GM19035 (cell line): ENCODE results near the gene RARRES1.
A peak's percentile ranks its signal among the peaks of the same experiment; 100 is the strongest.

ENCODE experiments used
- ATAC-seq: cut with Tn5 transposase; IDR thresholded peaks from one replicate; pipeline ENCODE4 v1.9.1; 2021; ENCODE audit not compliant: unreplicated experiment

The RARRES1 gene, protein sequence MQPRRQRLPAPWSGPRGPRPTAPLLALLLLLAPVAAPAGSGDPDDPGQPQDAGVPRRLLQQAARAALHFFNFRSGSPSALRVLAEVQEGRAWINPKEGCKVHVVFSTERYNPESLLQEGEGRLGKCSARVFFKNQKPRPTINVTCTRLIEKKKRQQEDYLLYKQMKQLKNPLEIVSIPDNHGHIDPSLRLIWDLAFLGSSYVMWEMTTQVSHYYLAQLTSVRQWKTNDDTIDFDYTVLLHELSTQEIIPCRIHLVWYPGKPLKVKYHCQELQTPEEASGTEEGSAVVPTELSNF

DNA sequence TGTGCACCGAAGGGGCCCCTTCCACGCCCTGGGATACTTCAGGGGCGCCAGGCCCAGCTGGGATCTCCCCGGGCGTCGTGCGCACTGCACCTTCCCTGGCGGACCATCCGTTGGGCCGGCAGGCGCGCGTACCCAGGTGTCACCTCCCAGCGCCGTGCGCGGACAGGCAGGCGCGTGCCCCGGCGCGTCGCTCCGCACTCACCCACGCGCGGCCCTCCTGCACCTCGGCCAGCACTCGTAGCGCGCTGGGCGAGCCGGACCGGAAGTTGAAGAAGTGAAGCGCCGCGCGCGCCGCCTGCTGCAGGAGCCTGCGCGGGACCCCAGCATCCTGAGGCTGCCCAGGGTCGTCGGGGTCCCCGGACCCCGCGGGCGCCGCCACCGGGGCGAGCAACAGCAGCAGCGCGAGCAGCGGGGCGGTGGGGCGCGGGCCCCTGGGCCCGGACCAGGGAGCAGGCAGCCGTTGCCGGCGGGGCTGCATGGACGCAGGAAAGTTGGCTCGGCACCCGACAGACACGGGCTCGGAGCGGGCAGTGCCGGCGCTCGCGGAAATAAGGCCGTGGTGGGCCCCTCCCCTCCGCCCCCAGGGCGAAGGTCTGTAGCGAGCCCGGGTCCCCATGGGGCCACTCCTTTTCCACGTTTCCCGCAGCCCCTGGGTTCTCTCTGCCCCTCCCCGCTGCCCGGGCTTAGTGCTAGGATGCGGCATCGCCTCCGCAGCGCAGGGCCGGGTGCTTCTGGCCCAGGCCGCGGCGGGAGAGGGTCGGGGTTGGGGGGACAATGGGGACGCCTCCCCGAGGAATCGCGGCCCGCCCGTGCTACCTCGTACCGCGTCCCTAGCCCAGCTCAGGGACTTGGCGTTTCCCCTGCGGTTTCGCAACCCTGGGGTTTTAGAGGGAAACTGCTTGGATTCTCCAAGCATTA lies at the start of gene RARRES1:
Gene RARRES1 (minus strand): TSS at position 520 of the 918 bp plus-strand sequence. CDS start 42 bp downstream, at position 478.
- peak; percentile 76 for ATAC-seq

DNA sequence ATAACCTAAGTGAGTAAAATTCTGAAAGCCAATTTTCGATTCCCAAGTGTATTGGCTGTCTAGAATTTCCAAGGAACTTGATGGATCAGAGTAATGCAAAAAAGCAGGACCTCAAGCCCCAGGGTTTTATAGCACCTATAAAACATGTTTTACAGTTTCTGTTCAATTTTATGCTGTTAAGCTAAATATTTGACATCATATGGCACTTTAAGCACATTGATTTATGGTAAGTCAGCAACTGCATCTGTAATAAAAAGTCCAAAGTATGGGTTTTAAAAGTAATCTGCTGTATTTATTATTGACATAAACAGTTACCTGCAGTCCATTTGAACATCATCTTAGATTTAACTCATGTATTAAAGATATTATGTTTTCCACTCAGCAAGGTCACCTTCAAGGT lies 49.6 kb upstream of the RARRES1 start:
- ATAC-seq = no peak

DNA sequence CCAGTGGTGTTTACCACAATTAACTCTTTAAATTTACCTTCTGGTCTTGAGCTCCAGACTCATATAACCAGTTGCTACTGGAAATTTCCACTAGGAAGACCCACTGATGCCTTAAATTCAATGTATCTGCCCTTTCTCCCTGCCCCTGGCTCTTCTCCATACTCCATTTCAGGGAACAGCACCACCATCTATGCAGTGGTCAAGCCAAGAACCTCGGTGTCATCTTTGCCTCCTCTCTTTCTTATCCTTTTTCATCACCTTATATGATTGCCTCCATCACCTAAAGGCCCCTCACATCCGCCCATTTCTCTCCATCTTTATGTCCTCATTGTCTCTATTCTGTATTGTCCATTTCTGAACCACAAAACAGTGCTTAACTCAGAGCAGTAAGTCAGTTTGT lies 48.9 kb upstream of the RARRES1 start:
- no peak for ATAC-seq

DNA sequence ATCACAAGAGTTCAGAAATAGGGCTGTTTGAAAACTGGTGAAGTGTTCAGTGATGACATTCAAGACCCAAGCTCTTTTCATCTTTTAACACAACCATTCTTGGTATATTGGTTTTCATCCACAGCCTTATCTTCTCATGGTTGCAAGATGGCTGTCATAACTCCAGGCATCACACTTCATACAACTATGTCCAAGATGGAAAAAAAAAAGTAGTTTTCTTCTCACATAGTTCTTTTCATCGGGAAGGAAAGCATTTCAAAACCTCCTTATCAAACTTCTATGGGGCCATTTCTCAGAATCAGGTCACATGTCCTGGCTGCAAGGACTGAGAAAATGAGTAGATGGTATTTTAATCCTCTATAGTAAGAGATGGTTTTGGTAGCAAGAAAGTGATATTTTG lies 48.5 kb upstream of the RARRES1 start:
- ATAC-seq = no peak

DNA sequence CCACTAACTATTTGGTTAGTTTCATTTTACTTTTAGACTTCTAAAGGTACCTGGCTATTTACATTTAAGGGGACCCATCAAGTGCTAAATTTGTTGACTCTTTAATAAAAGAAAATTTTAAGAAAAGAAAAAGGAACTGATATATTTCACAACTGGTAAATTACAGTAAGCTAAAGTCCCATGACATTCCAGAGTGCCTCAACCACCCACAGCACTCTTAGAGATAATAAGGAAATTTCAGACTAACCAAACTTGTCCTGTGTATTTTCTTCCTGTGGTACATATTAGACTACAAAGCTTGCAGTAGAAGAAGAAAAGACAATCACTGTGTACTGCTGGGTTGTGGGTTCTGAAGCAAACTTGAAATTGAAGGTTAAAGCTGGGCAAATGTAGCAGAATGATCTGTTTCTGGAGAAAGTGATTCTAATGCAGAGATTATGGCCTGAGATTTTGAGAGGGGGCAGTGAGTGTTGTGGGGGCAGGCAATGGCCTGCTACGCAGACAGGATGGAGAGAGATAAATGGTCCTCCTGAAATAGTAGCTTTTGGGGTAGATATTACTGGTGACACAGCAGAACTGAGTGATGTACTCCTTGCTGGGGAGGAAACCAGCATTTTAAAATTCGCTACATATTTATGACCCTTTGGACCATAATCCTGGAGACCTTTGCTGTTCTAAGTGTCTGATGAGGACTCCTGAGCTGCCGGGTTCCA lies 45.1 kb upstream of the RARRES1 start:
- ATAC-seq = no peak

DNA sequence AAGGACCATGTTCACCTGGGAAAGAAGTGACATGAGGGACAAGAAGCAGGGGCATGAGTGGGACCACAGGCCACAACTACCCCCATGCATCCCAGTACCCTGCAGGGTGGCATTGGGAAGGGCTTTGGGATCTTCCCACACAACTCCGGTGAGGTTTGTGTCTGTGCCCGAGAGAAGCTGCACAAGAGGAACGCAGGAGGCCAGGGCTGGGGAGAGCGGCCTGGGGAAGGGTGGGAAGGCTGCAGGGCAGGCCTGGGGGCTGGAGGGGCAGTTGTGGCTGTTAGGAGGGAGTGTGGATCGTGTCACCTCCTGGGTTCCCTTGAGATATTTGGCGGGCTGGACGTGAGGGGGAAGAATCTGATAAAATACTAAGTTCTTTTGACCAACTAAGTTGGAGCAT lies 44.3 kb upstream of the RARRES1 start:
- ATAC-seq = no peak

DNA sequence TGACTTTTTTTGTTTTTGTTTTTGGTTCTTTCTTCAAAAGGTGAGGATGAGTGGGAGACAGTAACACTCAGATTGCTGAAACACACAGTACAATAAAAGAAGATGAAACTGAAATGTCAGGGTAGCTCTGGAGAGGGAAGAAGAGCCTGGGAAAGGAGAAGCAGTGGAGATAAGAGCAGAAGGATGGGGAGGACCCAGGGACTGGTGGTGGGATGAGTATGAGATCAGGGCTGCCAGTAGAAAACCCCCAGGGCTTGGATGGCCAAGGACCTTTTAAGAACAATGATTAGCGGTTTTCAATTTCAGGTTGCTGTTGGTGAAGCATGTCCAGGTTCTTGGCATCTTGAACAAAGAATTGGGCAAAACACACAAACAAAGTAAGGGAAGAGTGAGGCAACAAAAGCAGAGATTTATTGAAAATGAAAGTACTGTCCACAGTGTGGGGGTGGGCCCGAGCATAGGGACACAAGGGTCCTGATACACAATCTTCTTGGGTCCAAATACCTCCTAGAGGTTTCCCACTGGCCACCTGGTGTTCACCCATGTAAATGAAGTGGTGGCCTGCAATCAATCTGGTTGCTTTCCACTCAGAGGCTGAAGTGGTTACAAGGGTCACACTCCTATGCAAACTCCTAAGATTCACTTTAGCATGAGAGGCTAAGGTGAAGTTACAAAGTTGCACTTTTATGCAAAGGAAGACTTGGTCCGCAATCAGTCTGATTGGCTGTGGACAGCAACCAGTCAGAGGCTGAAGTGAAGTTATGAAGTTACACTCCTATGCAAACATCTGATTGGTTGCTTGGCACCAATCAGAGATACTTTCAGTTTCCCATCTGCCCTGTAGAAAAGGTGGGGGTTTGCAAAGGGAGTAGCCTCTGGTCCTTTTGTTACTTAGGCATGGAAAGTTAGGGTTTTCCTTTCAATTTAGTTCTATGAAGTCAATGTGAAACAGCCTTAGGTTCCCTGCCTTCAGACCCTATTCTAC lies 43.5 kb upstream of the RARRES1 start:
- peak; percentile 50 for ATAC-seq

DNA sequence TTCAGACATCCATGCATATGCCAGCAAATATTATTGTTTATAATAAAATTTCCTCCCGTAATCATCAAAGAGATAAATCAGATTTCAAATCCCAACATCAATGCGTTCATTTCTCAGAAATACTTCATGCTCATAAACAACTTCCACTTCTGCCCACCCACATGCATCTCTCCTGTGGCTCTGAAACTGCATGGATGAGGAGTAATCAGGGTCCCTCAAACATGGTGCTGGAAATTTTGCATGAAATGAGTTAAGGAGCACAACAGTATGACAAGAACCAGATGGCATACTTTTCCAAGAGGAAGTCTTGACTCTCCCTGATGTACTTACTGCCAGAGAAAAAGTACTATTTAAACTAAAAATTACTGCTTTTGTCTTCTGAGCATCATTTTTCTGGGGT lies 42.7 kb upstream of the RARRES1 start:
- no peak for ATAC-seq

DNA sequence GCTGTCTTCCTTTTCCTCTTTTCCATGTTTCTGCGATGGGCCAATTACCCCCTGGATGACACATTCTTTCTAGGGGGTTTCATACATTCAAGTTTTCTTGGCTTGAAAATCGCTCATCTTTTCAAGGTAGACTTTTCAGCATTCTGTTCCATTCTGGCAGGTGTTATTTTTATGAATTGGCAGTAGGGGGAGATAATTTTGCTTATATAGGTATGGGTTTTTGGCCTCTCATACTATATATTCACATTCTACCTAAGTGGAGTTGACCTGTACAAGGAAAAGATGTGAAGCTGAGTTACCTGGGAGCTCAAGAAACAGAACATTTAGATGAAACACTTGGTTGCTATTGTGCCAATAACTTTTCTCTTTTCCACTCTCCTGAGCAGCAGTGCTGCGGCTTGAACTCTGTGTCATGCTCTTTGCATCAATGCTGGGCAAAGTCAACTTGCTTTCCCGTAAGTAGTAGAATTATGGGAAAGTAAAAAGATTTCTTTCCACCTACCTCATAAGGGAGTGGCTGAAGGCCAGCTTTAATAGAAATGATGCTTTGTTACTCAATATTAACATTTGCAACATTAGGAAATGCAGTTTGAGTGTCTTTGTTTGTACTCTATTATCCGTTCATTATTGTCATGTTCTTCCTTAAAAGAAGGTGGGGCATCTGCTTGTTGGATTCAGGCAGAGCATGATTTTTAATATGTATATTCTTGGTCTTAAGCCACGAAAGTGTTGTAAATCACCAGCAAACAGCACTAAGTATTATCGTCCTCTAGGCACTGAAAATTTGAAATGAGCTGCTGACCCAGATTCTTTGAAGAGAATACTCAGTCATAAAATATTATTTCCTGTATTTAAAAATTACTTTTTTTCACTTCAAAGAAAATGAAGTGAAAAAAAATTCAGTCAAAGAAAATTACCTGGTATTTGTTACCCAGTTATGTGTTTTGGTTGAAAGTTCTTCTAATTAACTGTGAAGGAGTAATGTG lies 41.9 kb upstream of the RARRES1 start:
- ATAC-seq = no peak

DNA sequence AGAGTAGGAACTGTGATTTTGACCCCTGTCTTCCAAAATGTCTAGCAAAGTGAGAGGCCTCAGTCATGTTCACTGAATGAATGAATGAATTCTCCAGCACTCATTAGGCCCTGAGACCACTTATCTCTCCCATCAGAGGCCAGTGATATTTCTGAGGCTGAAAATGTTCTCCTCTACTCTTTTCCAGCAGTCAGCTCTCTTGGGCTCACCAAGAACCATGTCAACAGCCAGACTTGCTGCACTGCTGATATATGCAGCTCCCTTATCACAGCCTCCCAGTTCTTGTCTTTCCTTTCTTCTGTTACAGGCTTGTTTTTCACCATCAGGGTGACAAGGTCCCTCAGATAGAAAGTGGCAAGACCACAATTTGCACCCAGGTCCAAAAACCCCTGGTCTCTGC lies 40.9 kb upstream of the RARRES1 start:
- no peak for ATAC-seq

DNA sequence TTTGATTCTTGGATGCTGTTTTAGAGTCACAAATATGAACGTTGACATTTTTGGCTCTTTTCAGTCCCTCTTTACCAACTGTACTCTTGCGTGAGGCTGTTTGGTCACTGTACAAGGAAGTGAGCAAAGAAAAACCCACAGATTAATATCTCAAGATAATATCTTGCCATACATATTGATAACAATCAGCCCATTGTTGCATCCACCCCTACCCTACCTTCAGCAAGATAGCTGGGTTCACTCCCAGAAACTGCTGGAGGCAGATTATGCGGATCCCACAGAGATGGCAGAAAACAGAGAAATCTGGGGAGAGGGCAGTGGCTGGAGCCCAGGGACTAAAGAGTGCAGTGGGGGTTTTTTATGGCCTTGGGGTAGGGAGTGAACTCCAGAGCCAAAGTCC lies 39.7 kb upstream of the RARRES1 start:
- ATAC-seq = no peak

DNA sequence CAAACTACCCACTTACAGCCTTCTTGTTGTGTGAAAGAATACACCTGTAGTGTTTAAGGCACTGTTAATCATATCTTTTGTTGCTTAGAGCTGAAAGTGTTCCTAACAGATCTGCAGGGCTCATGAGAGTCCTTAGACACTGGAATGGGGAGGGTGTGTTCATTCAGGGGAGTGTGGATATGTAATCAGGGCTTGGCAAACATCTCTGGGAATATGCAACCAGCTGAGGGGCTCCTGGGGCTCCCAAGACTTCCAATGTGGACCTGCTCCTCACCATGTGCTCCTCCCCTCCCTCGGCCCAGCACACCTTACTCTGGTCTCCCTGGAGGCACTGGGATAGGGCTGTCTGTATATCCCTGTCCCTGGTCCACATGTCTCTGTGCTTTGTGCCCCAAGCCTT lies 39.3 kb upstream of the RARRES1 start:
- ATAC-seq = no peak

DNA sequence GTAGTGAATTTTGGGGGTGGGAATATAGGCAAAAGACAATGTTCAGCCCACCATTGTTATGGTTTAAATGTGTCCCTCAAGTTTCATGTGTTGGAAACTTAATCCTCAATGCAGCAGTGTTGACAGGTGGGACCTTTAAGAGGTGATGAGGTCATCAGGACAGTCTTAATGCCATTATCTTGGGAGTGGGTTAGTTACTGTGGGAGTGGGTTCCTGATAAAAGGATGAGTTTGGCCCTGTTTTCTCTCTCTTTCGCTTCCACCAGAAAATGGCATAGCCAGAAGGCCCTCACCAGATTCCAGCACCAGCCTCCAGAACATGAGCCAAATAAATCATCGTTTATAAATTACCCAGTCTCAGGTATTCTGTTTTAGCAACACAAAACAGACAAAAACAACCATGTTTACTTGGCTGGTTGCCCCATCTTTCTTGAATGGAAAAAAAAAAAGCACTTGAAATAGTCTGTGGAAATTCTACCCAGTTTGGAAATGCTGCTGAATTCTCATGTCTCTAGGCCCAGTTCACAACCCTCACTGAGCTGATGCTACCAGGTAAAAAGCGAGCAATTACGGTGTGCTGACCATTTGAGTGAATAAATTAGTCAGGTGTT lies 38.6 kb upstream of the RARRES1 start:
- ATAC-seq = no peak

DNA sequence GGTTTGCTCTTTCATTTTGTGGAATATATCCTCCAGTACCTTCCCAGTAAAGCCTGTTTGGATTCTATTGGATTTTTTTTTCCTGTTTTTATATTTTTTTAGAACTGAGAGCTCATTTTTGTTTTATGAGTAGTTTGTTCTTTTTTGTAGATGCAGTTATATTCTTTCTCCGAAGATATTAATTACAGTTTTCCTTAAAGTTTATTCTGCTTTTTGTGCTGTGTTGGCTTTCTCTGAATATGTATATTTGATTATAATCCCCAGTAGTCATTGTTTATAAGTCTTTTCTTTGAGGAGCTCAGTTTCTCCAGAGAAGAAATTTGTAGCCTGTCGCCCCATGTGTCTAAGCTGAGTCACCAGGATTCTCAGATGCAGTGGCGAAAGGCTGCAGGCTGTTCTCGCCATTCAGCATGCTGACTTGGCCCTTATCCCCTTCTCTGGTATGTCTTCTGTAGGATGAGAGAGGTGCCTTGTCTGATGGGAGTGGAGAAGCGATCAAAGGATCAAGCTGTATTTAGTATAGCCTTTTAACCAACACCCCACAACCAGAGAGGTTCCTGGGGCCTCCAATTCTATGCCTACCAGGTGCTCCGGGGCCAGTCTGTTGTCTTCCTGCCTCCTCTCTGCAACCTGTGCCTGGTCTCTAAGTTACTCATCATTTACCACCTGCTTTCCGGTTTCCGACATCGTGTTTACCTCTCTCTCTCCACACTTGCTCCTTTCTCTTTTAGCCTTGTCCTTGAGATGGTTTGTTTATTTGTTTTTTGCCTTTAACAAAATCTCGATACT lies 37.9 kb upstream of the RARRES1 start:
- no peak for ATAC-seq

DNA sequence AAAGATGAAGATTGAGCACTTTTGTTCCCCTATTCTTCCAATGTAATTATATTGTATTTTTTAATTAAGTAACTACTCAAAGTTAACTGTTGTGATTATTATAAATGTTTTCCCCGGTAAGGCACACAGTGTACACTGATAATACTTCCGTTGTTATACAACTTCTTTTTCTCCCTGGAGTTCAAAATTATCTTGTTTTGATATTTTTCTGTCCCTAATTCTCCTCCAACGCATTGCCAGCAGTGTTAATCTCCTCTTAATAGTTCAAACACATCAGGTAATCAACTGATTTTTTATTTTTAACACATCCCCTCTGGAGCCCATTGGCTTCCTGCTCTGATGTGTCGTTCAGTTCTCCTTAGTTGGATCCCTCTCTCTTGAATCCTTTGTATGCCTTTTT lies 37.3 kb upstream of the RARRES1 start:
- ATAC-seq = no peak

DNA sequence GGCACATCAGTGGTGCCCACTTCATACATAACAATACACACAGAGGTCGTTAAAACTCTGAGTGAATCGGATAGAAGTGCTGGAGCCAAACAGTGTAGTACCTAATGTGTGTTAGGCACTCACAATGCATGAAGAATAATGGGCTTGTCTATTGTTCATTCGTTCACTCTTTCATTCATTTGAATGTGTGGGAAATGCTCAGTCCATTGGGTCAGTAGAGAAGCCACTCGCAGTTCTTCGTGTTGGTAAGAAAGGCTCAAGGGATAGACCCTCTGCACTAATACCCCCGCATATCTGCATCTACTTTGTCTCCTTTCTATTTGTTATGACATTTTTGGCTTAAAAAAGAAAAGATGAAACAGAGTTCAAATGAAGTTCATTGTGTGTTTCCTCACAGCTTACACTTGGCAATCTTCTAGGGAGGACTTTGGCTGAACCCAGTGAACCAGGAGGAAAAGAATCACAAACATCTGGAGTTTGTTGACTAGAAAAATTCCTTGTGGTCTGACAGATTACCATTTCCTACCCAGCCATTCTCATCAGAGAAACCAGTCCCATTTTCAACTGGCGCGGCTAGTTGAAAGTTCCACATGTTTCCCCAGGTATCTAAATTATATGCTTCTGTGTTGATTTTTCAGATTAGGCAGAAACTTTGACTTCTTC lies 36.8 kb upstream of the RARRES1 start:
- no peak for ATAC-seq

DNA sequence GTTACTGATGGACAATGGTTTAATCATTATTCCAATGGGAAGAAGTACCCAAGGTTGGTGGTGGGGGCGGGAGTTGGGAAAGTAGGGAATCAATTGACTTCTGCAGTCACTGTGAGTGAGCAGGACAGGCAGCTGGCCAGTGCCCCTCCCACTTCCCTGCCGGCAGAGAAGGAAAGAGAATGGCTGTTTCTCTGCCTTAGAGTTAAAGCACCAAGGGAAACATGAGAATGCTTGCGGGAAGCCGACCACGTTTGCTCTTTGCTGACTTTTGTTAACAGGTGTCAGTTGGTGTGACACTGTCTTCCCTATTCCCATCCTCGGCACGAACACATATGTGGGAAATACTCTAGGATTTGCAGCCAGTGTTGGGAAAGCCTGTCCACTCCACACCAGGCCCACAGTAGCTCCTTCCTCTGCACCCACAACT lies 36.1 kb upstream of the RARRES1 start:
- ATAC-seq = no peak

DNA sequence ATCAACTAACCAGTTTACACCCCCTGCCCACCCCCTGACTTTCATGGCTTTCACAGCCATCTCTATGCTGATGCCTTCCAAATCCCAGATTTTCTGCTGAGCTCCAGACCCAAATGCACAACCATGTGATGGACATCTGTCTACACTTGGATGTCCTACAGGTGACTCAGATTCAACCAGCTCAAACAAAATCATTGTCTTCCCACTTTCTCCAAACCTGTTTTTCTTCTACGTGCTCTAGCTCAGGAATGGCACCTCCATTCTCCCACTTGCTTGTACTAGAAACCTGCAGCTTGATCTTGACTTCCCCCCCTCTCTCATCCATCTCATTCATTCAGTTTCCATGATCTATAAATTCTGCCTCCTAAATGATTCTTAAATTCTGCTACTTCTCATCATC lies 34.1 kb upstream of the RARRES1 start:
- ATAC-seq = no peak
